ENCODE measurements around the gene PDE11A. TPM values are rescaled to one million over a fixed set of nuclear protein-coding genes. Genes with fewer than 3 reads are reported as not detected.

Gene PDE11A
- total RNA-seq, 1 donor from 2014 or later, result under 0.01 TPM

DNA sequence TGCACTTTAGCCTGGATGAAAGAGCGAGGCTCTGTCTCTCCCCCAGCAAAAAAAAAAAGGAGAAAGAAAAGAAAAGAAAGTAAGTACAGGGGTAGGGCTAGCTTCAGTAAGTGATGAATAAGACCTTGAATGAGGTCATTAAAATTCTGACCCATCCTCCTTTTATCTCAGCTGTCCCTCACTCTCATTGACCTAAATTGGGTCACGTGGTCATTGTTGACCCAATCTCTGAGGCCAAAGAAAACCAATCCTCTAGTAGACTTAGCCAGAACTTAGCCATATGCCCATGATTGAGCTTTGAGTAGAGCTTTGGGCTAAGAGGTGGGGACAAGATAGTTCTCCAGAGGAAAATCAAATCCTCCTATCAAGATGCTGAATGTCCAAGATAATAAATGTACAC lies 149.3 kb downstream of the PDE11A start:
- no peak for DNase-seq (ENCODE audit: low read depth in 2 of 2)

DNA sequence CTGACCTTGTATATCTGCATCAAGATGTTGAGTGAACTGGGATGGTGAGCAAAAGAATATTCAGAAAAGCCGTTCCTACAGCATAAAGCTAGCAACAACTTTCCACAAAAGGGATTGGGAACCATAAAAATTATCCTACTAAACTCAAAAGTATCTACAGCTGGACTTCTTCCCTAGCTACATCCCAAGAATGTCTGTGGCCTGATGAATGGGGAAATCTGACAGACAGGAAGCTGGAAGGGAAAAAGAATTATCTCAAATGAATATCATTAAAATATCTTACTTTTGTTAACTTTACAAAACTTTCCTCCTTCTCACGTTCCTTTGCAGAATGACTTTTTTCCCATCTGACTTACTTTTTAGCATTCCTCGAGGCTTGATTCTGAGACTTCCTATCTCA lies 150.9 kb downstream of the PDE11A start:
- no peak for DNase-seq (ENCODE audit: low read depth in 2 of 2)

DNA sequence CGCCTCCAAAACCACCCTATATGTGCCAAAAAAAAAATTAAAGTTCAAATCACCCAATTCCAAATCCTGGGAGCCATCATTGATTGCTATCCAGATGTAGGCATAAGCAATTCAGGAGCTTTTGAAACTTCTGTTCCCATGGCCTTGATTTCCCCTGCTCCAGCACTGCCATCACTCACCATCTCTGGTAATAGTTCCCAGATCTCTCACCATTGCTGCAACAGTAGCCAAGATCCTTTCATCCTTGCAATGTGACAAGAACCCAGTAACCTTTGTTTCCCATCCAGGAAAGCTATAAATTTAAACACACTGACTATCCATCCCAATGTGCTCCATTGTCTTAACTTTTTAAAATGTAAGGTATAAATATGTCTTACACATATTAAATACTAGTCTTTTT lies 155.4 kb downstream of the PDE11A start:
- no peak for DNase-seq (ENCODE audit: low read depth in 2 of 2)

DNA sequence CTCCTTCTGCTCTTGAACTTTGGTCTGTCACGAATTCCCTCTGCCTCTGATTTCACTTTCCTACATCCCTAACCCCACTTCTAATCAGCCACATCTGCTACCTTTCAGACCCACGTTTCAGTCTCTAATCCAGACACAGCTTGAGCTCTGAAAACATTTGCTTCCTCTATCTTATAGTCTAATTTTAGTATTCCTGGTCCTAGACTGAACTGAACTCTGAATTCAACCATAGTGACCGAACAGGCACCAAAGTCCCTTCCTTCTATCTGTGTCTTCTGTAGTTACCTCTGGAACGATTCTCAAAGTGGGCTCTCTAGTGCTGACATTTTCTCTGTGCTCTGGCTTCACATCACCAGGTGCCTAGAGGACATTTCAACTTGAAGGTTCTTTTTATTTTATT lies 156.2 kb downstream of the PDE11A start:
- no peak for DNase-seq (ENCODE audit: low read depth in 2 of 2)

DNA sequence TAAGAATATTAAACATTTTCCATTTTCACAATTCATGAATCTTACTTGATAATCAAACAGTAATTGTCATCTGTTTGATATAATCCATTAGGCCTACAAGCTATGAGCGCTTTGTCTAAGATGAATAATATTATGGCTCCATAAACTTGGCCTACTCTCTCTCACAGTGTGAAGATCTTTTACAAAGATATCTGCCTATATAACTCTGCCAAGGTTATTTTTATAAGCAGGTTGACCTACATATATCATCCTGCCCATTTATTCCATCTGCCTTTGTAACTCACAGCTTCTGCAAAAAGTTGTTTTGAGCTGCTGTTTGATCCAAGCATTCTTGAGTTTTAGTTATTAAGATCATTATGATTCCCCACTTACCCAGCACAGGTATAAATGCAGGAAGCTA lies 158.3 kb downstream of the PDE11A start:
- DNase-seq (ENCODE audit: low read depth in 2 of 2), result no peak

DNA sequence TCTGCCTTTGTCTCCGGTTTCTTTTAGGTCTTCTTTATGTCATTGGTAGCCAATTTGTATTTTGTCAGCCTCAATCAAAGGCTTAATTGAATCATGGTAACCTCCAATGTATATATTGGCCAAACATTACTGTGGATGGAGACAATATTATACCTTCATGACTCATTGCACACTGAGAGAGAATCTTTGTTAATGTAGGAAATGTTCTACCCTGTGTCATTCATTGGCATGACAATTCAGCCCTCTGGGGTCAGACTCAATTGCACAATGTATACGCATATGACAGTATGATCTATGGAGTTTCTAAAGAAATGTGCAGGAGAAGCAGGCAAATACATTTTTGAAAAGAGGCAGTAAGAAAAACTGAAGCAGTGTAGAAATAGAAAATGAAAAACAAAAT lies 162.6 kb downstream of the PDE11A start:
- no peak for DNase-seq (ENCODE audit: low read depth in 2 of 2)

DNA sequence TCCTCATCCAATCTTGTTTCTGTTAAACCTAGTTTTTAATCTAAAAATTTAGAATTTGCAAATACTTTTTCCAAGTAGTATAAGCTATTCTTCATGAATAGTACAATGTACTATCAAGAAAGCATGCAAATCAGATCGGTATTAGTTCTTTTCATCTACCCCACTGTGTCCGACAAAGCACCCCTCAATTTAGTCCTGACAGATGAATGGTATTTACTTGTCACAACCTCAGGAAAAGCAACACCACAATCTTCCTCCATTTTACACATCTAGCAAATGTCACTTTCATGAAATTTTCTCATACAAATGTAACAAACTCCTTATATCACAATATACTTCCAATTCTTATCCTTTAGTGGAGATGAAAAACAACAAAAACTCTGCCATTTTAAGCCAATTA lies 163.8 kb downstream of the PDE11A start:
- DNase-seq (ENCODE audit: low read depth in 2 of 2), result no peak

DNA sequence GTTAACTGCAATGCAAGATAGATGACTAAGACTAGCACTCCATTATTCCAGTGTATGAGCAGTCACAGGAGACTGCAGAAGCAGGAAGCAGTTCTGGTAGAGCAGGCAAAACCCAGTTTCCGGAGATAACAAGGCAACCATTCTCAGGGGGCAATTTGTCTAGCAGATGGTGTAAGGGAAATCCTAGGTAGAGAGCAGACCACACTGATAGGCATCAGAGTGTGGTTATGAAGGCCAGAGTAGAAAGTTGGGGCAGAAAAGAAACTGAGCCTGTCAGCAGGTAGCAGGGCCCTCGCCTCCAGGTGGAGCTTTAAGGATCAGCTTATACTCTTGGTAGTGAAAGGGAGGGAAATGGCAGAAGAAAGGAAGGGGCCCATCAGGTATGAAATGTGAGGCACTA lies 164.4 kb downstream of the PDE11A start:
- no peak for DNase-seq (ENCODE audit: low read depth in 2 of 2)

DNA sequence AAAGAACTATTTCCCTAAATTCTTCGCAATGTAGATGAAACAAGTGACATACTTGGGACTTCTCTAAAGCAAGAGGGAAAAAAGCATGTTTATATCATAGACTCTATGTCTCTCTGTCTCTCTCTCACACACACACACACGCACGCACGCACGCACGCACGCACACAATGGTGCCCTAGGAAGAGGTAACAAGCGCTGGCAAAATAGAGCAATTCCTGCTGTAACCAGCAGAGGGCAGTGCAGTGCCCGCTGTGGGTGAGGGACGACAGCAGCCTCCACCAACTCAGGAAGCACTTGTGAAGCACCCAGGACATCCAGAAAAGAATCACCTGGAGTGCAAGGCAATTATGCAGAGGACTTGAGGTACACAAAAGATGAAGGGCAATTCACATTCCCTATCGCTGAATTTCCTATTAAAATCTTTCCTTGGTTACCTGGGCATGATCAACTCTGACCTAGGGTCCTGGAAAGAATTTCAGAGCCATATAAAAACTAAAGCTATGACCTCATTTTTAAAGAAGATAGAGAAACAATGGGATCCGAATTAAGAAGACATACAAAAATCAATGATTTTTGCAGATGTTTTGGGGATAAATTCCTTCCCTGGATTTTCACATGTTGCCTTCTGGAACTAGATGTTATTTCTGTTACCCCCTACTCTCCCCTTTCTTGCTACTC lies 166.4 kb downstream of the PDE11A start:
- DNase-seq (ENCODE audit: low read depth in 2 of 2), result peak; percentile 23 to 50

DNA sequence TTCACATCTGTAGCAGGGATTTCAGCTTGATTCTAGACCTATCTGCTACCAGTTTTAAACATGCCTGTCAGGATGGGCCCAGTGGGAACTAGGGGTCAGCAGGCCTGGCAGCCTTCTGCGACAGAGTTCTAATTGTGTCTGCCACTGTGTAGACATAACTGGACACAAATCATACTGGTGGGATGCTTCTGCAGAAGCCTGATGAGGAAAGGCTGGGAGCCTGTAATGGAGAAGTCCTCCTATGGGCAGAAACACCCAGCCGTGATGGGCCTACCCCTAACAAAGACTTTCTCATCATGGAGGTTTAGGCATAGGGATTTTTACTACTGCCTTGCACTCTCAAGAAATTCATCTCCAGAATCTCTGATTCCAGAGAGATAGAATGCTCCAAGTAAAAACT lies 166.9 kb downstream of the PDE11A start:
- no peak for DNase-seq (ENCODE audit: low read depth in 2 of 2)

DNA sequence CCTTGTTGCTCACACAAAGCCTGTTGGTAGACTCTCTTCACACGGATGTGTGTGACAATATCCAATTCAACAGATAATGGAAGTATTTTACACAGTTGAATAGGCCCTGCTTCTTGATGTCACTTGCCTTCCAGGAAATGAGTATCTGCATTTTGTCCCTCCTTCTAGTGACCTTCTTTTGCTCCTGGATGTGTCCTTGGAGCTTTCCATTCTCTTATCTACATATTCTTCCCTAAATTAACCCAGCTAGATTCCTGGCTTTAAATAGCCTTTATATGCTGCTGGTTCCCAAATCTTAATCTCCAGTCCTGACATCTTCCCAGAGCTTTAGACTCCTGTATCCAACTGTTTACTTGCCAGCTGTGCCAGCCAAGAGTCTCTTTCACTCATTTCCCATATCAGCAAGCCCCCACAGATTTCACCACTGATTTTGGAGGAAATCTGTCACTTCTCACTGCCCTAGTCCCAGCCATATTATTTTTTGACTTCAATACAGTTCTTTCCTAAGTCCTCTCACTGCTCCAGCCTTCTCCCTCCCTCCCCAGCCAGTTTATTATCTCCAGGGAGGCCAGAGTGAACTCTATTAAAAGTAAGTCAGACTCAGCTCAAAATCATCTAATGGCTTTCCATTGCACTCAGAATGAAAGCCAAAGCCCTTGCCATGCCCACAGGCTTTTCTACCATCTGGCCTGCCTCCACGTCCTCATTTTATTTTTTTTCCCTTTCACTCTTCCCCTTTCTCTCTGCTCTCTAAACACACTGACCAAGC lies 170.0 kb downstream of the PDE11A start:
- DNase-seq (ENCODE audit: low read depth in 2 of 2), result no peak

DNA sequence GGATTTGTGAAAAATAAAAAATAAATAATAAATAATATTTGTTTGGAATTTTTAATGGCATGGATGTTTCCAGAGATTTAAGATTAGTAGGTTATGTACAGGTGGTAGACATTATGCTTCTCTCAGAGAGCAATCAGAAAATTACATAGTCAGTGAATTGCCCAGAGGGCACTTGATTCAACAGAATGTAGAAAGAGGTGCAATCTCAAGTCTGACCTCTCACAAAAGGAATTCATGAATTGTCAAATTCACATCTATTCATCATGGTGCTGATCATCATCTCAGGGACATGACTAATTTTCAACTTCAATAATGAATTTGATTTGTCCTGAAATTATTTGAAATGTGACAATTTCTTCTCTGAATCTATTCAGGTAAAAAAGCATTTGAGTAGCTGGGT lies 172.5 kb downstream of the PDE11A start:
- DNase-seq (ENCODE audit: low read depth in 2 of 2), result no peak

DNA sequence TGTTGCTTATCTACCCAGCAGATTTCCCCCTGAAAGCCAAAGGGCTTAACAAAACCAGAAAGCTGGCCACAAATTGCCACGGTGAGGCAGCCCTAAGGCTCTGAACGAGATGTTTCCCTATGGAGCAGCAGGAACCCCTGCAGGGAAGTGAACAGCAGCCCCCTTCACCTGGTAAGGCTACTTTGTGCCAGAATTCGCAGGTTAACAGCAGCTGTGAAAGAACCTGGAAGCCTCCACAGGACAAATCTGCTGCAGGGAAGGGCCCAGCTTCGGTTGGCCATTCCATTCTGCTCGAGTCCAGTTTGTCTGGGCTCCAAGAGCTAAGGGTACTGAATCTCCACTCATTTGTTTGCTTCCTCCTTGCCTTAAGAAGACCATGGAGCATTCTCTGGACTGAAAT lies 175.3 kb downstream of the PDE11A start:
- no peak for DNase-seq (ENCODE audit: low read depth in 2 of 2)

DNA sequence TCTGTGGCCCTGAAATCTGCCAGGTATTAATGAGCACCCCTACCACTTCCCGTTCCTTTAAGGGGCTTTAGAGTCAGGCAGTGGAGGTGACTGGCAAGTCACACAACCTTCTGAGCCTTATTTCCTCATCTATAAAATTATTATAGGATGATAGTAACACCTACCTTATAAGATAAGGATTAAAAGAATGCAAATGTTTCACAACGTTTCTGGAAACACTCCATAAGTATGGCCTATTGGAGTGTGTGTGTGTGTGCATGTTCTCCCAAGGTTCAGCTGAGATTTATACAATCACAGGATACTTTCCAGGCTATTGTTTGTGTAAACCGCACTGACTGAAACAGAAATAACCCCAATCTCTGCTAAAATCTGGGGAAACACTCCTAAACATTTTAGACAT lies 176.0 kb downstream of the PDE11A start:
- DNase-seq (ENCODE audit: low read depth in 2 of 2), result no peak

DNA sequence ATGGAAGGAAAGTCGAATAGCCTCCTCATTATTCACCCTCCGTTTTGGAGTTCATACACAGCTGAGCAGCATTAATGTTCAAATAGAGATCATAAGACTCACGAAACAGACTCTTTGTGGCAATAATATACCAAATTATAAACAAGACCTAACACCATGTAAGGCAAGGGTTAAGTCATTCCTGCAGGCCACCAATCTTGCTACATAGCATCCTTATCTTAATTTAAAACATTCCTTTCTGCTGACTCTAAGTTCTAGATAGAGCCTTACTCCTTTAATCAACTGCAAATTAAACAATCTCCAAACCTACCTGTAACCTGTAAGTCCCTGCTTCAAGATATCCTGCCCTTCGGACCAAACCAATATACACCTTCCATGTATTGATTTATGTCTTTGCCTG lies 178.0 kb downstream of the PDE11A start:
- DNase-seq (ENCODE audit: low read depth in 2 of 2), result no peak

DNA sequence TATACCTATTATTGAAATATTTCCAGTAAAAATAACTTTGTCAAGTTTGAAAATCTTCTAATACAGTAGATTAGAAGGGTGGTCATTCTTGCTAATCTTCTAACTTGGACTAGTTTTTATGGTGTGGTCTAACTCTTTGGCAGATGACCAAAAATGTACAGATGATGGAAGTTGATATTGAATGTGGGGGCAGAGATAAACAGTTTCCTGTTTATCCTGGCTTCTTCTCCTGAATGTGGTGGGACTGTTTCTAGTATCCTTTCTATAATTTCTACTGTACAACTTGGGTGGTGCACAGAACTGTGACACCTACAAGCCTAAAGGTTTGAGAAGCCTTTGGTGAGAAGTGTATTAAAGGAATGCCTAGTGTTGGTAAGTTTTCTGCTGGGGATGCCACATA lies 178.7 kb downstream of the PDE11A start:
- peak in 1 of 2 donors; percentile 23 for DNase-seq (ENCODE audit: low read depth in 2 of 2)

DNA sequence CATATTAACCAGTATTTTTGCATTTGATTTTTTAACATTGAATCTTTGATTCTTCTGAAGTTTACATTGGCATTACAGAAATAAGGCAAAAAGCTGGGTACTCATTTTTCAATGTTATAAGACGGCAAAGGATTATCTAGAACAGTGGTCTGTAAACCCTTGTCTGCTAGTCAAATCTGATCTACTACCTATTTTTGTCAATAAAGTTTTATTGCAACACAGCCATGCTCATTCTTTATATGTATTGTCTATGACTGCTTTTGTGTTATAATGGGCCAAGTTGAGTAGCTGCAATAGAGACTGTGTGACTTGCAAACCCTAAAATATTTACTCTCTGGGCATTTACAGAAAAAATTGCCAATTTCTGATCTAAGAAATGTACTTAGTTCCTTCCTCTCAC lies 181.0 kb downstream of the PDE11A start:
- DNase-seq (ENCODE audit: low read depth in 2 of 2), result no peak

DNA sequence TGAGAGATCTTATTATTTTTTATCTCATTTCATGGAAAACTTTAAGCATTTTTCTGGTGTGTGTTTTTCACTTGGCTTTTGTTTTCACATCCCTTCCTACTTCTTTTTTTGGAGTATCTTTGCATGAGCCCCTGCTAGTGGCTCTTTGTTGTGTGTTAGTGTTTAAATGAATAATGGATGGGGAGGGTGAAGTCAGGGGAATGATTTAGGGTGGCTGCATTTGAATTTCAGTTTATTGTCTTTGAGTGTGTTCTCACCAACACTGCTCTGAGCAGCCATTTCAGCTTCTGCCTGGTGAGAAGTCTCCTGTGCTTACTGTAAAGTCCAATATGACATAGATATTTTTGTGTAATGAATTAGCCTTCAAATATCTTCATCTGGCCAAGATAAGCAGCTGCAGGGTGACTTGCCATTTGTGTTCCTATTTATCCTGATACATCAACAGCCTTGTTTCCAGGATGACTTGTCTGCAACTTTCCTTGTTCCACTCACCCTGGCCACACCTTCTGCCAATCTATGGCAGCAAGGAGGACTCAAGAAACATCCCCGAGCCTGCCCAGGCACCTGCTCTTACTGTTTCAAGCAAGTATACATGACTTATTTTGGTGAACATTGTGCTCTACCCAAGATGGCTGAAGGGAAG lies 182.6 kb downstream of the PDE11A start:
- no peak for DNase-seq (ENCODE audit: low read depth in 2 of 2)

DNA sequence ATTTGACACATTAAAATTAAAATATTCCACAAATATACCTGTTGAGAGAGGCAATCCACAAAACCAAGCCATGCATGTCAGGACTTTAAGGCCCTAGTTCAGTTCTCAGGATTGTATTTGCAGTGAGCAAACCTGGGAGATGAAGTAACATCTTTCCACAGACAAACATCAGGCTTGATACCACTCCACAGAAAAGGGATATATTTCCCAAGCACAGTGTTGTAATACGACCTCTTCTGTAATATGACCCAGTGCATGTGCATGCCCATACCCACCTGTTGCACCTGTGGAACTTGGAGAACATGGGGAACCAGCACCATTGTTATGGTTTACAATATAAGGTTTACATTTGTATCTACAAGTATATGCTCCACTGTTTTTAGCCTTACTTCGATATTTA lies 184.0 kb downstream of the PDE11A start:
- no peak for DNase-seq (ENCODE audit: low read depth in 2 of 2)

DNA sequence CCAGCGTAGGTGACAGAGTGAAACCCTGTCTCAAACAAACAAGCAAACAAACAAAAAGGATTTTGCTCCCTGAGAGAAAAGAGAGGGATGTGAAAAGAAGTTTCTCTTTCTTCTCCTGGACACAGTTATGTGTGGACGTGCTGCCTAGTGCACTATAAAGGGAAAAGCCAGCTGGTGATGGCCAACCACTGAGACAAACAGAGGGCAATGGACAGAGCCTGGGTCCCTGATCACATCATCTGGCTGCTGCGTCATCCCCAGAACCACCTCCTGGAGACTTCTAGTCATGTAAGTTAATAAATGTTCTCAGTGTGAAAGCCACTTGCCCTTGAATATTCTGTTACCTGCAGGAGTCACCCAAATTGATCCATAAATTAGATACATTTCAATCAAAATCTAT lies 184.9 kb downstream of the PDE11A start:
- DNase-seq (ENCODE audit: low read depth in 2 of 2), result no peak

DNA sequence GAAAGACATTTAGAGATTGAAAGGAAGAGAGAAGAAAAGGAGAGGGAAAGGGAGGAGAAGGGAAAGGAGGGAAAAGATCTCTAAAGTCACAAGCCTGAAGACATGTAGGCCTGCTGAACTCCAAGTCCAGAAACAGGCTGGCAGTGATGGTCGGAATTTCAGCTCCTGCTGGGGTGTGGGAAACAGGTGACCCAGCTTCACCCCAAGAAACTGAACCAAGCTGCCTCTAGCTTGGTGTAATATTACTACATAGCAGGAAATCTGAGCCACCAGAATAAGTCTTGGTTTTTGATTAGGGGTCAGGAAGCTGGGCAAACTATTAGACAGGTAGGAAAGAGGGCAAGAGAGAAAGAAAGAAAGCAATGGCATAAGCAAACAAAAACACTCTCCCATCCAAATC lies 185.8 kb downstream of the PDE11A start:
- DNase-seq (ENCODE audit: low read depth in 2 of 2), result no peak

DNA sequence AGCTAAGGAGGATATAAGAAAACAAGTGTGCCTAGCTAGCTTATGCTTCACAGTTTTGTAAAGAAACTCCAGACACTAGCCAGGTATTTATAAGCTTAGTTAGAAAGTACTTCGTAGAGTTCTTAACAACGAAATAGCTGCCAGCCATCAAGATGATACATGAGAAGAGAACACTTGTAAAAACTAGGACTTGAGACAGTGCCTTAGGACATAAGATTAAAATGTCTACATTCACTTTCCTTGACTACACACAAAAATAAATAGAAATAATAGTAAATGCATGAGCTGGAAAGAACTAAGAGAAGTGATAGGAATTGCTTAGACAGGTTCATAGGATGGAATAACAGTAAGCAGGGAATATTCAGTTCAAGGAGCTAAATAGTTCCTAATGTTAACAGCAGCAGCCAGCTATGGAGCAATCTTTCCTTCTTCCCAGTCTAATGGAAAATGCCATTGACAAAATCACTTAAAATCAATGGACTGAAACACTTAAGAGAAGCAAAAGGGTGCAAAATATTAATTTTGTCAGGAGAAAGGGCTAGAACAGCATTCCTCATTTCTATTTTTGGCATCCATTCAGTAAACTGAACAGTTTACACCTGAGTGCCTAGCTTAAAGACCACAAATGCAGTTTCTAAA lies 186.6 kb downstream of the PDE11A start:
- no peak for DNase-seq (ENCODE audit: low read depth in 2 of 2)
